ENCODE measurements around the gene DACT1.

The DACT1 gene

GRCh38 chr14:58669556-58670200 lies 31.9 kb downstream of the DACT1 start:
- no peak for DNase-seq

GRCh38 chr14:58671024-58671423 lies 33.3 kb downstream of the DACT1 start:
- DNase-seq: no peak

- no peak for DNase-seq
Measured at GRCh38 chr14:58671436-58671835, 33.7 kb downstream of the DACT1 start.

GRCh38 chr14:58673722-58674121 lies 36.0 kb downstream of the DACT1 start:
- no peak for DNase-seq

- no peak for DNase-seq
Measured at GRCh38 chr14:58677001-58677400, 39.2 kb downstream of the DACT1 start.

- no peak for DNase-seq
Measured at GRCh38 chr14:58677517-58677916, 39.8 kb downstream of the DACT1 start.

GRCh38 chr14:58677996-58678395 lies 40.2 kb downstream of the DACT1 start:
- no peak for DNase-seq

GRCh38 chr14:58680698-58681097 lies 42.9 kb downstream of the DACT1 start:
- no peak for DNase-seq

GRCh38 chr14:58687232-58687795 lies 49.6 kb downstream of the DACT1 start:
- no peak for DNase-seq

GRCh38 chr14:58690801-58691516 lies 53.2 kb downstream of the DACT1 start:
- no peak for DNase-seq

- DNase-seq: no peak
Measured at GRCh38 chr14:58693048-58693447, 55.3 kb downstream of the DACT1 start.

GRCh38 chr14:58695514-58695913 lies 57.8 kb downstream of the DACT1 start:
- no peak for DNase-seq

GRCh38 chr14:58697266-58697929 lies 59.6 kb downstream of the DACT1 start:
- DNase-seq: no peak

Measured in OCI-M1 (cell line).